ENCODE data around the gene NWD2. TPM values are rescaled to one million over a fixed set of nuclear protein-coding genes. Genes with fewer than 3 reads are reported as not detected.

The NWD2 gene
- total RNA-seq, 1 experiment from 2014 or later = under 0.01 TPM

DNA sequence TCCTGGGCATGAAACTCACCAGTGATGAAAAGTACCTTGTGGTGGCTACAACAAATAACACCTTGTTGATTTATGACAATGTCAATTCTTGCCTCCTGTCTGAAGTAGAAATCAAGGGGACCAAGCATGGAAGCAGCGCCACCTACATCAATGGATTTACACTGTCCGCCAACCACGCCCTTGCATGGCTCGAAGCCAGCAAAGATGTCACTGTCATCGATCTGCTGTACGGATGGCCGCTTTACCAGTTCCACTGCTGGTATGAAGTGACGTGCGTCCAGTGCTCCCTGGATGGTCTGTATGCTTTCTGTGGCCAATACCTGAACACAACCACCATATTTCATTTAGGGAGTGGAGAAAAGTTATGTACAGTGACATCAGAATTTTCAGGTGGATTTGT is 200.5 kb downstream of the NWD2 start:
- DNase-seq (no peak), ATAC-seq (no peak)
- CTCF ChIA-PET = no interaction called here
- POLR2A ChIA-PET (ENCODE audit: unreplicated experiment) = no interaction called here
- no peak overlapping the region for H3K27ac ChIP-seq (ENCODE audit: low read length)
- H3K9me3 ChIP-seq (ENCODE audit: low read length) = no peaks in the 10 kb centered on the region
- no peaks in the 10 kb centered on the region for H3K9me2 ChIP-seq (replicated peaks; ENCODE audit: low read length)
- H4K20me1 ChIP-seq (ENCODE audit: low read length) = no peaks in the 10 kb centered on the region
- H3K4me3 ChIP-seq (ENCODE audit: low read length) = no peak overlapping the region
- H3K4me1 ChIP-seq (ENCODE audit: insufficient read depth, low read length) = peaks cover 40% of the 10 kb centered on the region
- TF ChIP-seq CTCF (conservative IDR thresholded peaks at IDR 0.05; ENCODE audit: low read depth, low read length) (no peak), EZH2phosphoT487 (IDR thresholded peaks at IDR 0.05; ENCODE audit: borderline replicate concordance, low read length) (no peak), EZH2 (IDR thresholded peaks at IDR 0.05; ENCODE audit: low read length, unreplicated experiment) (no peak)
- no peaks in the 10 kb centered on the region for H3K36me3 ChIP-seq (ENCODE audit: low read depth, low read length)
- intact Hi-C loops (cut with micrococcal nuclease) = no loop called here
- BruUV-seq (replicated peaks) = no TSS peak
- H3K27me3 ChIP-seq (ENCODE audit: low read length) = no peaks in the 10 kb centered on the region
- H2AFZ ChIP-seq (ENCODE audit: low read length) = no peak overlapping the region
- H3F3A ChIP-seq (ENCODE audit: low read length, unreplicated experiment) = no peaks in the 10 kb centered on the region
- no peak overlapping the region for H3K9ac ChIP-seq (ENCODE audit: low read length)
- H3K79me2 ChIP-seq (ENCODE audit: low read length) = no peaks in the 10 kb centered on the region
- no peak overlapping the region for H3K4me2 ChIP-seq (ENCODE audit: low read length)

DNA sequence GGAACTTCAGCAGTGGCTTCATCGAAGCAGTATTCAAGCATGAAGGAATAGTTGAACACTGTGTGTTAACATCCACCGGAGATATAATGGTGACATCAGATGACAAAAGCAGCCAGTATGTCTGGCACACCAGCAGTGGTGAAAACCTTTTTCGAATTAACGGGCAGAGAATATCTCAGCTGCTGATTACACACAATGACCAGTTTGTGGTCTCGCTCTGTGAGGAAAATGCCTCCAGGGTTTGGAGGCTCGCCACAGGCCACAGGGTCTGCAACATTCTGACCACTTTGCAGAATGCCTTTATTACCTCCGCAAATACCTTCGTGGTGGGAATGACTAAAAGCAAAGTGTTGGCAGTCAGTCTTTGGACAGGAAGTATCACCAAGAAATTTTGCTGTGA is 201.5 kb downstream of the NWD2 start:
- Histone ChIP-seq H3K4me3 (ENCODE audit: low read length) (no peak overlapping the region), H3K4me1 (ENCODE audit: insufficient read depth, low read length) (peaks cover 30% of the 10 kb centered on the region), H3K27ac (ENCODE audit: low read length) (no peak overlapping the region), H2AFZ (ENCODE audit: low read length) (no peak overlapping the region), H3K9ac (ENCODE audit: low read length) (no peak overlapping the region), H3F3A (ENCODE audit: low read length, unreplicated experiment) (no peaks in the 10 kb centered on the region), H3K36me3 (ENCODE audit: low read depth, low read length) (no peaks in the 10 kb centered on the region), H4K20me1 (ENCODE audit: low read length) (no peaks in the 10 kb centered on the region), H3K4me2 (ENCODE audit: low read length) (no peak overlapping the region), H3K79me2 (ENCODE audit: low read length) (no peaks in the 10 kb centered on the region), H3K9me3 (ENCODE audit: low read length) (no peaks in the 10 kb centered on the region), H3K9me2 (replicated peaks; ENCODE audit: low read length) (no peaks in the 10 kb centered on the region), H3K27me3 (ENCODE audit: low read length) (no peaks in the 10 kb centered on the region)
- intact Hi-C loops (cut with micrococcal nuclease) = no loop called here
- POLR2A ChIA-PET (ENCODE audit: unreplicated experiment) = no interaction called here
- CTCF ChIA-PET = no interaction called here
- no peak for ATAC-seq
- no TSS peak for BruUV-seq (replicated peaks)
- peak; percentile 75 for DNase-seq
- TF ChIP-seq EZH2phosphoT487 (IDR thresholded peaks at IDR 0.05; ENCODE audit: borderline replicate concordance, low read length) (no peak), CTCF (conservative IDR thresholded peaks at IDR 0.05; ENCODE audit: low read depth, low read length) (no peak), EZH2 (IDR thresholded peaks at IDR 0.05; ENCODE audit: low read length, unreplicated experiment) (no peak)

DNA sequence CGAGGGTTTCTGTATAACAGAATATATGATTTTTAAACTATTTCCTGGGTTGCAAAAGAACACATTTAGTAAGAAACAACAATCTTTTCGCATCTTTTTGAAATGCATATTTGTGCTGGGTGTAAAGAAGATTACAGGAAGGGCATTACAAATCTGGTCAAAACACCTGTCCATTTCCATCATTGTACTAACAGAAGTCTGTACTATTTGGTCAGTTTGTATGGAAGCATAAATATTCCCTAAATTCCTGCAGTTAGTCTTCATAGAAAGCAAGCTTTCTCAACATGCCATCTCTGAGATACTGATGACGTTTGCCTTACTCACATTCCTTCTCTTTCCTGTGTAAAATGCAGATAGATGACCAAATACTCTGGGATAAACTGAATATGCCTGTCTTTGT is 203.3 kb downstream of the NWD2 start:
- H3K27ac ChIP-seq (ENCODE audit: low read length) = no peak overlapping the region
- no peaks in the 10 kb centered on the region for H3K9me3 ChIP-seq (ENCODE audit: low read length)
- H3K79me2 ChIP-seq (ENCODE audit: low read length) = no peaks in the 10 kb centered on the region
- intact Hi-C loops (cut with micrococcal nuclease) = no loop called here
- no peak overlapping the region for H3K9ac ChIP-seq (ENCODE audit: low read length)
- no TSS peak for BruUV-seq (replicated peaks)
- DNase-seq = peak; percentile 32
- TF ChIP-seq CTCF (conservative IDR thresholded peaks at IDR 0.05; ENCODE audit: low read depth, low read length) (no peak), EZH2phosphoT487 (IDR thresholded peaks at IDR 0.05; ENCODE audit: borderline replicate concordance, low read length) (no peak), EZH2 (IDR thresholded peaks at IDR 0.05; ENCODE audit: low read length, unreplicated experiment) (no peak)
- H3K36me3 ChIP-seq (ENCODE audit: low read depth, low read length) = no peaks in the 10 kb centered on the region
- H3K9me2 ChIP-seq (replicated peaks; ENCODE audit: low read length) = no peaks in the 10 kb centered on the region
- no peaks in the 10 kb centered on the region for H4K20me1 ChIP-seq (ENCODE audit: low read length)
- no peak overlapping the region for H3K4me3 ChIP-seq (ENCODE audit: low read length)
- H3K4me2 ChIP-seq (ENCODE audit: low read length) = no peak overlapping the region
- ChIA-PET CTCF (interaction anchor here (0.6 kb wide), 1 partner anchor 1969 kb away, joined by 4 read pairs; no protein-coding TSS in a partner anchor), POLR2A (ENCODE audit: unreplicated experiment) (no interaction called here)
- H3K27me3 ChIP-seq (ENCODE audit: low read length) = no peaks in the 10 kb centered on the region
- H2AFZ ChIP-seq (ENCODE audit: low read length) = no peak overlapping the region
- no peaks in the 10 kb centered on the region for H3F3A ChIP-seq (ENCODE audit: low read length, unreplicated experiment)
- peaks cover 16% of the 10 kb centered on the region for H3K4me1 ChIP-seq (ENCODE audit: insufficient read depth, low read length)
- ATAC-seq = no peak
